WTC11 (cell line): Measurements from ENCODE around the gene OBSCN. TPM values are rescaled to one million over a fixed set of nuclear protein-coding genes. Genes with fewer than 3 reads are reported as not detected.
A peak's percentile ranks its signal among the peaks of the same experiment; 100 is the strongest.

Experiments used
- ATAC-seq: fragments of 200-7000 bp; cut with Tn5 transposase; 2 replicates; pipeline ENCODE4 v1.10.0; 2021; ENCODE audit warnings: mild to moderate bottlenecking, moderate library complexity
- CTCF ChIA-PET: fragments of 300-600 bp; sonication (Branson Sonifier 250); formaldehyde crosslinking; loops from one replicate; lab custom pipeline; 2021; ENCODE audit warnings: antibody characterized with exemption; lab: Charles Lee
- POLR2A ChIA-PET: fragments of 350-600 bp; sonication (Branson Sonifier 250); formaldehyde crosslinking; loops from one replicate; lab custom pipeline; 2021; ENCODE audit warnings: antibody characterized with exemption; lab: Charles Lee
- DNase-seq: peaks from one replicate; pipeline ENCODE4 v3.0.0; 2021; ENCODE audit warnings: low spot score
- H3K27ac Mint-ChIP-seq: 2 replicates; pipeline ENCODE4 v1.8.0; 2021; ENCODE audit warnings: mixed read lengths
- H3K27me3 Mint-ChIP-seq: 2 replicates; pipeline ENCODE4 v1.8.0; 2021; ENCODE audit warnings: low read depth, mild to moderate bottlenecking, moderate library complexity, mixed read lengths
- H3K36me3 Mint-ChIP-seq: 2 replicates; pipeline ENCODE4 v1.8.0; 2021; ENCODE audit warnings: mixed read lengths
- H3K4me1 Mint-ChIP-seq: 2 replicates; pipeline ENCODE4 v1.8.0; 2022; ENCODE audit warnings: mixed read lengths
- H3K4me3 Mint-ChIP-seq: 2 replicates; pipeline ENCODE4 v1.8.0; 2021; ENCODE audit warnings: mild to moderate bottlenecking, moderate library complexity, mixed read lengths
- H3K9me3 Mint-ChIP-seq: 2 replicates; pipeline ENCODE4 v1.8.0; 2021; ENCODE audit warnings: mixed read lengths
- E2F4 ChIP-seq: sonication (generic); formaldehyde crosslinking; IDR thresholded peaks from 2 replicates; pipeline ENCODE4 v1.8.1; 2022; ENCODE audit warnings: low read depth, mild to moderate bottlenecking, moderate library complexity, missing genetic modification reagents, borderline replicate concordance
- EMX1 ChIP-seq: fragments of 250-450 bp; sonication (Bioruptor Pico); IDR thresholded peaks from 2 replicates; pipeline ENCODE4 v1.8.0; 2021; ENCODE audit warnings: mild to moderate bottlenecking
- ETV6 ChIP-seq: sonication (generic); formaldehyde crosslinking; IDR thresholded peaks from 2 replicates; pipeline ENCODE4 v1.8.1; 2022; ENCODE audit warnings: mild to moderate bottlenecking, missing genetic modification reagents
- FOXJ3 ChIP-seq: sonication (generic); formaldehyde crosslinking; IDR thresholded peaks from 2 replicates; pipeline ENCODE4 v1.9.0; 2021; ENCODE audit warnings: missing genetic modification reagents, mild to moderate bottlenecking, borderline replicate concordance
- FOXP1 ChIP-seq: sonication (generic); formaldehyde crosslinking; IDR thresholded peaks from 2 replicates; pipeline ENCODE4 v1.8.0; 2022; ENCODE audit warnings: missing genetic modification reagents, mild to moderate bottlenecking, moderate library complexity, borderline replicate concordance
- HMGA2 ChIP-seq: fragments of 250-450 bp; sonication (Bioruptor Pico); IDR thresholded peaks from 2 replicates; pipeline ENCODE4 v1.4.0; 2021; ENCODE audit warnings: mild to moderate bottlenecking, moderate library complexity
- NFYB ChIP-seq: sonication (generic); formaldehyde crosslinking; conservative IDR thresholded peaks from 2 replicates; pipeline ENCODE4 v1.8.0; 2022; ENCODE audit warnings: low read depth, missing genetic modification reagents
- NR3C1 ChIP-seq: sonication (generic); formaldehyde crosslinking; conservative IDR thresholded peaks from 2 replicates; pipeline ENCODE4 v1.8.1; 2023; ENCODE audit warnings: low read depth, mild to moderate bottlenecking, missing genetic modification reagents
- RELA ChIP-seq: sonication (generic); formaldehyde crosslinking; IDR thresholded peaks from 2 replicates; pipeline ENCODE4 v1.8.1; 2022; ENCODE audit warnings: missing genetic modification reagents, mild to moderate bottlenecking, borderline replicate concordance
- ZNF512 ChIP-seq: sonication (generic); formaldehyde crosslinking; IDR thresholded peaks from 2 replicates; pipeline ENCODE4 v1.8.1; 2022; ENCODE audit warnings: missing genetic modification reagents, borderline replicate concordance
- ZNF532 ChIP-seq: fragments of 250-450 bp; sonication (Bioruptor Pico); IDR thresholded peaks from 2 replicates; pipeline ENCODE4 v1.9.0; 2021; ENCODE audit warnings: mild to moderate bottlenecking, borderline replicate concordance
- total RNA-seq: library from RNA; stranded (reverse); gene quantifications from 3 replicates; pipeline ENCODE4 v1.2.3, GENCODE V29; 2021

The OBSCN gene
- total RNA-seq, 1 experiment from 2014 or later: 38.8 TPM

- Mint-ChIP-seq H3K27ac (no peak overlapping the region), H3K36me3 (0 out of 2 replicates have a peak, but pooled peaks cover 2% of the 10 kb centered on the region), H3K4me3 (no peak overlapping the region), H3K27me3 (peaks cover 75% of the 10 kb centered on the region), H3K9me3 (peaks cover 8% of the 10 kb centered on the region; the same call in 1 of the 2 replicates), H3K4me1 (peaks cover 8% of the 10 kb centered on the region)
- DNase-seq (no peak), ATAC-seq (no peak)
- no peak for TF ChIP-seq NFYB (CRISPR knock-in tag)
- TF ChIP-seq HMGA2 (CRISPR knock-in tag): no peak
- no peak for TF ChIP-seq EMX1
- no peak for TF ChIP-seq E2F4 (CRISPR knock-in tag)
- TF ChIP-seq ZNF512: no peak
- no peak for TF ChIP-seq FOXP1
- TF ChIP-seq FOXJ3 (CRISPR knock-in tag): no peak
- ChIA-PET CTCF (interaction anchor here (0.6 to 1.0 kb wide), 2 partner anchors 8 to 35 kb away, joined by 3 to 6 read pairs; no protein-coding TSS in a partner anchor), POLR2A (interaction anchor here (1.3 kb wide), 1 partner anchor 8 kb away, joined by 4 read pairs; no protein-coding TSS in a partner anchor)
Observed at GRCh38 chr1:228423404-228424053, 215.7 kb downstream of the OBSCN start.

- H3K27me3 Mint-ChIP-seq: peaks cover 75% of the 10 kb centered on the region
- ChIA-PET CTCF (interaction anchor here (1.0 kb wide), 1 partner anchor 10 kb away, joined by 3 read pairs; no protein-coding TSS in a partner anchor), POLR2A (interaction anchor here (1.0 to 1.3 kb wide), 2 partner anchors 10 to 15 kb away, joined by 3 to 4 read pairs; no protein-coding TSS in a partner anchor)
- ATAC-seq (no peak), DNase-seq (no peak)
- no peak overlapping the region for H3K27ac Mint-ChIP-seq
- 0 out of 2 replicates have a peak, but pooled peaks cover 2% of the 10 kb centered on the region for H3K36me3 Mint-ChIP-seq
- peak; percentile 61; the same call in 1 of the 2 replicates for TF ChIP-seq NFYB (CRISPR knock-in tag)
- no peak for TF ChIP-seq ETV6 (CRISPR knock-in tag)
- TF ChIP-seq, all 79 proteins: peak for 1
- Mint-ChIP-seq H3K4me1 (peaks cover 10% of the 10 kb centered on the region), H3K9me3 (peaks cover 8% of the 10 kb centered on the region; the same call in 1 of the 2 replicates), H3K4me3 (no peak overlapping the region)
Observed at GRCh38 chr1:228424685-228425660, 217.1 kb downstream of the OBSCN start.

GRCh38 chr1:228426518-228427175 lies 218.8 kb downstream of the OBSCN start:
- Mint-ChIP-seq H3K27ac (no peak overlapping the region), H3K27me3 (peaks cover 67% of the 10 kb centered on the region), H3K9me3 (no peaks in the 10 kb centered on the region), H3K4me1 (peaks cover 10% of the 10 kb centered on the region), H3K4me3 (no peak overlapping the region), H3K36me3 (0 out of 2 replicates have a peak, but pooled peaks cover 2% of the 10 kb centered on the region)
- TF ChIP-seq RELA (no peak), ZNF532 (CRISPR knock-in tag) (no peak), NR3C1 (no peak)
- ATAC-seq (no peak), DNase-seq (no peak)
- ChIA-PET POLR2A (no interaction called here), CTCF (no interaction called here)
